Thoracic aorta (tissue), 2 donors: ENCODE data around the gene PDE8A. TPM values are rescaled to one million over a fixed set of nuclear protein-coding genes. Genes with fewer than 3 reads are reported as not detected.
A peak's percentile ranks its signal among the peaks of the same experiment; 100 is the strongest.
"Not testable (repeated sequence)": the region's sequence is repeated elsewhere in the genome, so short reads cannot be mapped to it uniquely, and the experiment has no call there.

Source experiments
- ATAC-seq: fragments of 150-250 bp; one replicate; pipeline ENCODE4 v1.8.0; 2017; ENCODE audit warnings: low read depth; ENCODE audit not compliant: insufficient number of reproducible peaks, low FRiP score
- DNase-seq: peaks from one replicate; pipeline ENCODE4 v3.0.0-alpha.2; 2020; ENCODE audit warnings: low spot score
- H3K27ac ChIP-seq, 2 donors: fragments of 200-600 bp; sonication (generic); 1 replicate in 1 of 2; 2 replicates in 1 of 2; pipeline ENCODE4 v1.5.1; 2016; ENCODE audit warnings: mild to moderate bottlenecking in 2 of 2, moderate library complexity in 2 of 2
- H3K27me3 ChIP-seq: fragments of 200-600 bp; sonication (generic); replicated peaks from 2 replicates; pipeline ENCODE4 v1.6.0; 2016; ENCODE audit warnings: mild to moderate bottlenecking; ENCODE audit not compliant: insufficient read depth
- H3K36me3 ChIP-seq: fragments of 200-600 bp; sonication (generic); one replicate; pipeline ENCODE4 v1.5.1; 2016
- H3K4me1 ChIP-seq, 2 donors: fragments of 200-600 bp; sonication (generic); 1 replicate in 1 of 2; 2 replicates in 1 of 2; pipeline versions ENCODE4 v1.5.1 to v1.6.0; 2016; ENCODE audit warnings: low read depth in 2 of 2, mild to moderate bottlenecking in 1 of 2; ENCODE audit not compliant: control insufficient read depth in 1 of 2
- H3K4me3 ChIP-seq: fragments of 200-600 bp; sonication (generic); 2 replicates; pipeline ENCODE4 v1.5.1; 2016; ENCODE audit warnings: mild to moderate bottlenecking
- H3K9me3 ChIP-seq: fragments of 200-600 bp; sonication (generic); 2 replicates; pipeline ENCODE4 v1.5.1; 2016
- total RNA-seq, 2 donors: library from RNA; depleted of rRNA; stranded (reverse); fragments of >200 nt; gene quantifications; one replicate each; pipeline versions ENCODE4 v1.1.0 to v1.2.3, GENCODE V29; 2016
- TF ChIP-seq, protein P1 (sequence below): fragments of 200-600 bp; sonication (generic); IDR thresholded peaks from one replicate; pipeline ENCODE4 v1.5.1; 2019; ENCODE audit warnings: antibody characterized with exemption

PDE8A gene
- total RNA-seq, 2 donors from 2014 or later: 35.1 to 43.7 TPM

DNA sequence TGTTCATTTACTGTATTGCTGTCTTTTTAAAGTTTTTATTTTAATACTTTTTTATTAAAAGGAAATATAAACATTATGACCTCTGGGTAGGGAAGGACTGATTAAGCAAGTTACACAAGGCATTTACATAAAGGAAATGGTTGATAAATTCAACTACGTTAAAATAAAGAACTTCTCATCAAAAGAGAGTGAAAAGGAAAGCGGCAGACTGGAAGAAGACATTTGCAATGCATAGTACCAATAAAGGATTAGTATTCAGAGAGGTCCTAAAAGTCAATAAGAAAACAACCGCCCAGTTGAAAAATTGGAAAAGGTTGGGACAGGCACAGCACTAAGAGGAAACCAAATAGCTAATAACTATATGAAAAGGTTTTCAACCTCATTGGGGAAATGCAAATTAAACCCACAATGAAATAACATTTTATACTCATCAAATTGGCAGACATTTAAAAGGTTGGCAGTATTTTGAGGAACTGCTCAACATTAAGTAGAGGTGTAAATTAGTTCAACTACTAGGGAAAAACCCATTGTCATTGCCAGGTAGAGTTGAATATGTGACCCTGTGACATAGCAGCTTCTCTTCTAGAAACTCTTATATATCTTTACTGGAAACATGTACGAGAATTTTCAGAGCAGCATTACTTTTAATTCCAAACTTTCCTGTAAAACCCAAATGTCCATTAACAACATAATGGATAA, 9.5 kb downstream of the PDE8A start:
- H3K4me3 ChIP-seq: no peak overlapping the region
- no peaks in the 10 kb centered on the region for H3K27me3 ChIP-seq
- H3K9me3 ChIP-seq: no peaks in the 10 kb centered on the region
- TF ChIP-seq, protein P1, sequence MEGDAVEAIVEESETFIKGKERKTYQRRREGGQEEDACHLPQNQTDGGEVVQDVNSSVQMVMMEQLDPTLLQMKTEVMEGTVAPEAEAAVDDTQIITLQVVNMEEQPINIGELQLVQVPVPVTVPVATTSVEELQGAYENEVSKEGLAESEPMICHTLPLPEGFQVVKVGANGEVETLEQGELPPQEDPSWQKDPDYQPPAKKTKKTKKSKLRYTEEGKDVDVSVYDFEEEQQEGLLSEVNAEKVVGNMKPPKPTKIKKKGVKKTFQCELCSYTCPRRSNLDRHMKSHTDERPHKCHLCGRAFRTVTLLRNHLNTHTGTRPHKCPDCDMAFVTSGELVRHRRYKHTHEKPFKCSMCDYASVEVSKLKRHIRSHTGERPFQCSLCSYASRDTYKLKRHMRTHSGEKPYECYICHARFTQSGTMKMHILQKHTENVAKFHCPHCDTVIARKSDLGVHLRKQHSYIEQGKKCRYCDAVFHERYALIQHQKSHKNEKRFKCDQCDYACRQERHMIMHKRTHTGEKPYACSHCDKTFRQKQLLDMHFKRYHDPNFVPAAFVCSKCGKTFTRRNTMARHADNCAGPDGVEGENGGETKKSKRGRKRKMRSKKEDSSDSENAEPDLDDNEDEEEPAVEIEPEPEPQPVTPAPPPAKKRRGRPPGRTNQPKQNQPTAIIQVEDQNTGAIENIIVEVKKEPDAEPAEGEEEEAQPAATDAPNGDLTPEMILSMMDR: no peak
- H3K27ac ChIP-seq: no peak overlapping the region
- ATAC-seq (no peak), DNase-seq (no peak)
- peaks cover 16 to 27% of the 10 kb centered on the region in 2 donors for H3K4me1 ChIP-seq
- no peaks in the 10 kb centered on the region for H3K36me3 ChIP-seq

DNA sequence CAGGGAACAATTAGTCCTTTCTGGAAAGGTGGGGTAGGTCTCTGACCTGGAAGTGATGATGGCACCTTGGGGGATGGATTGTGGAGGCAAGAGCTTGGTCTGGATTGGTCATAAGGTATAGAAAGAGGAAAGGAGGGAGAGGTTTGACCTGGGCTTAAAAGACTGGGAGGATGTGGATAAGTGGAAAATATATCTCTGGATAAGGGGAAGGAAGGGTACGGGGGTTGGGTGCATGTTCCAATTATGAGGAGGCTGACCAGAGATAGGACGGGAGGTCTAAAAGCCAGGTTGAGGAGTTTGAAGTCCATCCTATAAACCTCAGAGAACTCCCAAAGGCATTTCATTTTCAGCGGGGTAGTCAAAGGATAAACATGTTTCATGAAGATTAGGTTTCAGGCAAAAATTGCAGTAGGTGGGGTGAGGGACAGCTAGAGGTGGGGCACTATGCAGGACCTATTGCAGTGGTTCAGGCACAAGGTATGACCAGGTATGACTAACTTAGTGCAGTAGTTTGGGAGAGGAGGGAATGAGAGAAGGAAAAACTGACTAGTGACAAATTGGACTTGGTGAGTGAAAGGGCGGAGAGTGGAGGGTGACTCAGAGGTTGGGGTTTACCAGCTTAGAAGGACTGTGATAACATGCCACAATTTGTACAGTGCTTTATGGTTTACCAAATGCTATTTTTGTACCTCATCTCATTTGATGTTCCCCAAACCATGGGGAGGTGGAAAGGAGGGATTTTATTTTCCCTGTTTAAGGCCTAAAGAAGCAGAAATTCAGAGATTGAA, 10.7 kb downstream of the PDE8A start:
- DNase-seq (no peak), ATAC-seq (peak; percentile 87)
- TF ChIP-seq, protein P1: no peak
- no peak overlapping the region for H3K4me3 ChIP-seq
- peaks cover 16 to 27% of the 10 kb centered on the region in 2 donors for H3K4me1 ChIP-seq
- H3K27ac ChIP-seq: peak overlapping the region; percentile 41 to 56
- no peaks in the 10 kb centered on the region for H3K27me3 ChIP-seq
- H3K9me3 ChIP-seq: no peaks in the 10 kb centered on the region
- no peaks in the 10 kb centered on the region for H3K36me3 ChIP-seq

DNA sequence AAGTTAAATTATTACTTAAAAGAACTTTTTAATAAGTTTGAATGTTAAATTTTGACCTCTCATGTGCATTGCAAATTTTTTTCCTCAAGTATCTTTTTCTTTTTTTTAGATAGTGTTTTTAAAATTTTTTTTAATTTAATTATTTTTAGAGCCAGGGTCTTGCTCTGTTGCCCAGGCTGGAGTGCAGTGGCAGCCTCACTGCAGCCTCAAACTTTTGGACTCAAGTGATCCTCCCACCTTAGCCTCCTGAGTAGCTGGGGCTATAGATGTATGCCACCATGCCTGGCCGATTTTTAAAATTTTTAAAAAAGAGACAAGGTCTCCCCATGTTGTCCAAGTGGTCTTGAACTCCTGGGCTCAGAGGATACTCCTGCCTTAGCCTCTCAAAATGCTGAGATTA, 14.4 kb downstream of the PDE8A start:
- no peak for ATAC-seq
- H3K4me3 ChIP-seq: no peak overlapping the region
- H3K9me3 ChIP-seq: no peaks in the 10 kb centered on the region
- DNase-seq: no peak
- TF ChIP-seq, protein P1: no peak
- H3K4me1 ChIP-seq: peaks cover 19 to 26% of the 10 kb centered on the region in 2 donors
- no peaks in the 10 kb centered on the region for H3K36me3 ChIP-seq
- H3K27ac ChIP-seq: no peak overlapping the region
- no peaks in the 10 kb centered on the region for H3K27me3 ChIP-seq

DNA sequence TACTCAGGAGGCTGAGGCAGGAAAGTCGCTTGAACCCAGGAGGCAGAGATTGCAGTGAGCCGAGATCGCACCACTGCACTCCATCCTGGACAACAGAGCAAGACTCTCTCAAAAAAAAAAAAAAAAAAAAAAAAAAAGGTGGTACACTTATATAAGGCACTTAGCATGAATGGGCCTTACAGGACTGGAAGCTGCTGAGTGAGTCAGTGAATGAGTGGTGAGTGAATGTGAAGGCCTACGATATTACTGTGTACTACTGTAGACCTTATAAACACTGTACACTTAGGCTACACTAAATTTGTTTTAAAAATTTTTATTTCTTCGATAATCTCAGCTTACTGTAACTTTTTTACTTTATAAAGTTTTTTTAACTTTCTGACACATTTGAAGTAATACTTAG, 15.1 kb downstream of the PDE8A start:
- not testable (repeated sequence) for H3K27ac ChIP-seq, H3K4me3 ChIP-seq, ATAC-seq, H3K27me3 ChIP-seq, DNase-seq, H3K9me3 ChIP-seq, H3K36me3 ChIP-seq
- peaks cover 16 to 26% of the 10 kb centered on the region in 2 donors for H3K4me1 ChIP-seq

GRCh38 chr15:84997214-84997613, 15.6 kb downstream of the PDE8A start:
- not testable (repeated sequence) for DNase-seq, H3K27me3 ChIP-seq, H3K4me3 ChIP-seq, H3K27ac ChIP-seq, ATAC-seq, H3K36me3 ChIP-seq, H3K9me3 ChIP-seq
- peaks cover 11 to 23% of the 10 kb centered on the region in 2 donors for H3K4me1 ChIP-seq

DNA sequence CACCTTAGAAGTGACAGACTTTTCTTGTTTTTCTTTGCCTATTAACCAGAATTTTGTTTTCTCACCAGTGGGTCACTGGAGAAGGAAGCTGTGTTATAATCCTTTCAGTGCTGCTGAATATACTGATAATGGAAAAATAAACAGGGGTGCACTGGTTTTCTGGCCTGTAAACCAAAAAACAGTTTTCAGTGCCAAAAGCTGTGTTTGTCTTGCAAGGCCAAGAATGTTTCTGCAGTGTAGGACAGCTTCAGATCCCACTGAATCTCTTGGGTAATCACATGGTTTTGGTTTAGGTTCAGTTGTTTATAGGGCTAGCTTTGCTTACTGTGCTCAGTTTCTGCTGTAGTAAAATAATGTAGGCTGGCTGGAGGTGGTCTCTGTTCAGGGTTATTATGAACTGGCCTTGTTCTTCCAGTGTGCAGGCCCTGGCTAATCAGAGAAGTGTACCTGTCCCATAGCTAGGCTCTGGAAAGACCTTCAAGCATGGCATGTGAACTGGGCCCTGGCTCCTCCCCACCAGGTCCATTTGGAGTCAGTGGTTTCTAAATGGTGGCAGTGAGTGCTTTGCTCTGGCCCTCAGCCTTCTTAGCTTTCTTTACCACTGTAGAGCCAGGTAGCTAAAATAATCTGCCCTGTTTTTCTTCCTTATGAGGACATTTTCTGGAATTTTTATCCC, 18.7 kb downstream of the PDE8A start:
- Histone ChIP-seq H3K9me3 (no peaks in the 10 kb centered on the region), H3K27me3 (no peaks in the 10 kb centered on the region), H3K4me1 (peaks cover 14 to 37% of the 10 kb centered on the region in 2 donors), H3K4me3 (no peak overlapping the region), H3K36me3 (no peaks in the 10 kb centered on the region), H3K27ac (no peak overlapping the region)
- DNase-seq: no peak
- TF ChIP-seq, protein P1: no peak
- ATAC-seq: no peak
